Right hindlimb (tissue), 1 donor: Measurements from ENCODE around the gene FNIP2.
"Not testable (repeated sequence)": the region's sequence is repeated elsewhere in the genome, so short reads cannot be mapped to it uniquely, and the experiment has no call there.

Experiments used
- DNase-seq: peaks from one replicate; pipeline ENCODE4 v3.0.0-alpha.2; 2018

The FNIP2 gene

GRCh38 chr4:158817562-158818296 is 48.9 kb downstream of the FNIP2 start:
- no peak for DNase-seq

GRCh38 chr4:158818560-158819140 is 49.8 kb downstream of the FNIP2 start:
- DNase-seq = no peak

DNA sequence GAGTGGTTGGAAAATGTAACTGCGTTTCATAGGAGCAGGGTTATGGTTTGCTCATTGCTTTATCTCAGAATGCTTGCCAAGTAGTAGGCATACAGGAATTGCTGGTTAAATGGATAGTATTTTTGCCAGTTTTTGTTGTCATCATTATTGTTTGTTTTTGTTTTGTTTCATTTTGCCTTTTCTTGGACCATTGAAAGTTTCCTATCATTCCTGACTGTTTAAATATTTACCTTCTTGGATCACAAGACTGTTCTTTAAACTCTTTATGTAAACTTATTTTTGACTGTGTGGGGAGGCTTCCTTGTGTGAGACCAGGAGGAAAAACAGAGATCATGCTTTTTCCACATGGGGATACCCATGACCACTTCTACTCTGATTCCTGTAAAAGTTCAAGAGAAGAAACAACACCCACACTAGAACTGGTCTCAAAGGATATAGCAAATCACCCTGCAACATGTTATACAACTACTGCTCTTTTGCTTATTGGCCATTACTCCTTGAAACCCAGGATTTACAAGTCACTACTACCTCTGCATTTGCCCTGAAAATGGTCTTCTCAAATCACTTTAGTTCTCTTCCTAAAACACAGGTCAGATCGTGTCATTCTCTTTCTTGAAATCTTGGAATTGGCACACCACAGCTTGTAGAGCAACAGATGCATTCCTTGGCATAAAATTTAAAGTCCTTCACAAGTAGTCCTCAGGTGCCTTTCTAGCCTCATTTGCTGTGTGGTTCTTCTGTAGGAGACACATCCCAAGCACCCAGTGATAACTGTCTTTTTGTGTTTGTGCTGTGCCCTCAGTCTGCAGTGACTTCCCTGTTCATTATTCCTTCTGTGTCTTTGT is 51.3 kb downstream of the FNIP2 start:
- no peak for DNase-seq

- DNase-seq = no peak
These were observed 52.6 kb downstream of the FNIP2 start for GRCh38 chr4:158821228-158821971.

GRCh38 chr4:158822348-158822747 is 53.5 kb downstream of the FNIP2 start:
- no peak for DNase-seq

- no peak for DNase-seq
These were observed 54.6 kb downstream of the FNIP2 start for GRCh38 chr4:158823461-158823873.

- no peak for DNase-seq
These were observed 55.8 kb downstream of the FNIP2 start for GRCh38 chr4:158824425-158825274.

DNA sequence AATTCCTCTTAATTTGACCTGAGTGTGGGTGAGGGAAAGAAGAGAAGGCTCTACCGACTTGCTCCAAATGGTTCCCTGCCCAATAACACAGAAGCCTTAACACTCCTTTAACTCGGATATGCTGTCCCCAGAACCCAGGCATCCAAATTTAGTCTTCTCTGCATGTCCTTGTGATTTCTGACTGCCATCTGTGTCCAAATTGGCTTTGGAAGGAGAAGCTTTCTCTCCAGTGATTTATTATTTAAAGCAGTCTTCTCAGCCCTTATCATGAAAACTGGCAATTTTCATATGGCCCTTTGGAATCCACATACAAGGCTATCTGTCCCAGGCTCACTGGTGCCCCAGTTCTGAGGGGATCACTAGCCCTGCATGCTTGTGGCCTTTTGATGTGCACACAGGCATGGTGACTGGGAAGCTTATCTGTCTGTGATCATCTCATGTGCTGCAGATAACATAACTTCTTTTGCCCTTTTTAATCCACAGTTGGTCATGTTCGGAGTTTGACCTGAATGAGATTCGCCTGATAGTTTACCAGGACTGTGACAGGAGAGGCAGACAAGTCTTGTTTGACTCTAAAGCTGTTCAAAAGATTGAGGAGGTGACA is 56.7 kb downstream of the FNIP2 start:
- no peak for DNase-seq

GRCh38 chr4:158826057-158826456 is 57.2 kb downstream of the FNIP2 start:
- no peak for DNase-seq

DNA sequence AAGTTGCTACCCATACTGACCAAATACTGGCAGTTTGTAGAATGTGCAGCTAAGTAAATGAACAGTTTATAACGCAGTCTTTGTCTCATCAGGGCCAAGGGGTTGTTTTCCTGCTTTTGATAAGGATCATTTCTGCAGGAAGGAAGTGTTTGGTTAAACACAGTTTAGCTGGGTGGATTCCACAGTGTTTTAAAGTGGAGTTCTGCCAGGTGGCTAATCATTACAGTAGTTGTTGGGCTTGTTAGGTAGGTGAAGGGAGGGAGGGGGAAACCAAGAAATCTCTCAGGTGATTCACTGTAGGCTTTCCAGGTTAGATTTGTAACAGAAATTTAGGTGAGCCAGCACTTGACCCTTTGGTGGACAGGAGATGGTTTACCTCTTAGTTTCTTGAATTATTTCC is 58.1 kb downstream of the FNIP2 start:
- DNase-seq = no peak

DNA sequence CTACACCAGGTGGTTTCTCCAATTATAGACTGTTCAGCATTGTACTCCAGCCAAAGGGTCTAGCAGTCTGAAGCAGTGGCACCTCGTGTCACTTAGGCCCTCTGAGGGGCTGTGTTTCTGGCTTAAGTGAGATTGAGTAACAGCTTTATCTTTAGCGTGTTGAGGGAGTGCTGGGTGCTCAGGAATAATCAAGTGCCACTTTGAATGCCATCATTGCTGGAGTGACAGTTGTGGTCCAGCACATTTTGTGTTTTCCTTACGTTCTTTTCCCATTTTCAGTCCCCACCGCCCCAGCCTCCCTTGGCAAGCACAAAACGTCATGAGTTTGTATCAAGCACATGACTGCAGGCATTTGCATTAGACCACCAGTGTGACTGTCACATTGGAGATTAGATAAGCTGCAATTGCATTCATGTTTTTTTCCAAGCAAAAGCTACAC is 58.7 kb downstream of the FNIP2 start:
- DNase-seq = no peak

GRCh38 chr4:158828151-158828550 is 59.3 kb downstream of the FNIP2 start:
- not testable (repeated sequence) for DNase-seq

- DNase-seq = no peak
These were observed 60.4 kb downstream of the FNIP2 start for GRCh38 chr4:158829254-158829653.

DNA sequence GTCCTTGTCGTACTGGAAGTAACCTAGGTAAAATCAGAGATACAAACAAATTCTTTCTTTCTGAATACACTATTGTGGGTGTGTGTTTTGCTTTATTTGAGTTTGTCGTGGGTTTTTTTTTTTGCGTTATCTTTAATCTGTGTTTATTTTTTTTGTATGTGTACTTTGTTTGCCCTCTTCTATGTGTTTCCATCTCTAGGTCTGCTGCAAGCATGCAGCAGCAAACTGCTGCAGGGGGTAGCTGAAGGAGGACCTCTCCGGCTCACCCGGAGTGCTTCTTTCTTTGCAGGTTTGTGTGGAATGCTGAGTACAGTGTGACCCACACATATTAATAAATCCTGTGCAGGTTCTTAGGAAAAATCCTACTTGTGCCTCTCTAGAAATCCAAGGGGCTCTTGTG is 64.8 kb downstream of the FNIP2 start:
- no peak for DNase-seq

GRCh38 chr4:158835226-158836001 is 66.6 kb downstream of the FNIP2 start:
- no peak for DNase-seq

GRCh38 chr4:158836002-158836369 is 67.2 kb downstream of the FNIP2 start:
- DNase-seq = no peak

GRCh38 chr4:158836828-158837449 is 68.1 kb downstream of the FNIP2 start:
- DNase-seq = no peak

GRCh38 chr4:158837527-158838141 is 68.8 kb downstream of the FNIP2 start:
- no peak for DNase-seq

DNA sequence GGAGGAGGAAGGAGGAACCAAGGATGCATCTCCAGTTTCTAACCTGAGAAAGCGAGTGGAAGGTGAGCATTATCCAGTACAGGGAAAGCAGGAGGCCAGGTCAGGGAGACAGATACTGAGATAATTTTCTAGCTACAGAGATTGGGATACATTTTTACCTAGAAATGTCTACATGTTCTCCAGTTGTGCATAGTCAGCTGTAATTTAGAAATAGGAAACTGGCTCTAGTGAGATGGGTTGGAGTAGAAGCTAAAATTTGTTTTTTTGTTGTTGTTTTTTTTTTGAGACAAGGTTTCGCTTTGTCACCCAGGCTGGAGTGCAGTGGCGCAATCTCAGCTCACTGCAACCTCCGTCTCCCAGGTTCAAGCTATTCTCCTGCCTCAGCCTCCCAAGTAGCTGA is 71.3 kb downstream of the FNIP2 start:
- DNase-seq = no peak

- no peak for DNase-seq
These were observed 72.7 kb downstream of the FNIP2 start for GRCh38 chr4:158841540-158841939.
